Measurements from ENCODE around the gene CEP250.
A peak's percentile ranks its signal among the peaks of the same experiment; 100 is the strongest.
"Not testable (repeated sequence)": the region's sequence is repeated elsewhere in the genome, so short reads cannot be mapped to it uniquely, and the experiment has no call there.

Gene CEP250

DNA sequence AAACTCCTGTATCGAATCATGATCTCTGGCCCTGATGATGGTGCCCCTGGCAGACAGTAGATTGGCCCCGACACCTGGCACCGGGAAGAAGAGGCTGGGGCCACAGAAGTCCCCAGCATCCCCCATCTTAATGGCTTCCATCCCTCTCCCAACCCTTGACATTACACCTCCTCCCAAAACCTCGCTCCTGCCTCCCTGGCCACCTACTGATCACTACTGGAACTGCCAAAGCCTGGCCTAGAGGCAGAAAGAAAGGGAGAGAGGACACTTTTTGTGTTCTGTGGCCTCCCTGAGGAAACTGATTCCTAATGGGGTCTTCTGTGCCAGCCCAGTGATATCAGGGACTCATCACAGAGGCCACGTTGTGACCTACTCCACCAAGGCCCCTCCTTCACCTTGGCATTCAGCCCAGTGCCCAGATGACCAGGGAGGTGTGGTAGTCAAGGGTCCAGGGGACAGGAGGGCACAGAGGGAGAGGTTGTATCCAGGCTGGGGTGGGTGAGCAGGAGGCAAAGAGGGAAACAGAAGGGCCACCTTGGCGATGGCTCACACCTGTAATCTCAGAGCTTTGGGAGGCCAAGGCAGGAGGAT lies 68.0 kb downstream of the CEP250 start:
- DNase-seq, result no peak

DNA sequence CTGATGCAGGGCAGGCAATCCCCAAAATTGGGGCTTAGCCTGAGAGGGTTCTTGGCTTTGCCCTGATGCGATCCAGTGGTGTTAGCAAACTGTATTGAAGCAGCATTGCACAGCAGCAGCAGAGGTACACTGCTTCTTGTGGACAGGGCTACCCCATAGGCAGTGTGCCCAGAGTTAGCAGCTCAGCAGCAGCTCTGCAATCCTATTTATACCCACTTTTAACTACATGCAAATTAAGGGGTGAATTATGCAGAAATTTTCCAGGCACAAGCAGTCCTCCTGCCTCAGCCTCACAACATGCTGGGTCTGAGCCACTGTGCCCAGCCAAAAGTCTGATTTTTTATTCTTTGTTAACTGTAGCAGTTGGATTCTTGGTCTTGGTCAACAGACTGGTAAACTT lies 70.2 kb downstream of the CEP250 start:
- no peak for DNase-seq

DNA sequence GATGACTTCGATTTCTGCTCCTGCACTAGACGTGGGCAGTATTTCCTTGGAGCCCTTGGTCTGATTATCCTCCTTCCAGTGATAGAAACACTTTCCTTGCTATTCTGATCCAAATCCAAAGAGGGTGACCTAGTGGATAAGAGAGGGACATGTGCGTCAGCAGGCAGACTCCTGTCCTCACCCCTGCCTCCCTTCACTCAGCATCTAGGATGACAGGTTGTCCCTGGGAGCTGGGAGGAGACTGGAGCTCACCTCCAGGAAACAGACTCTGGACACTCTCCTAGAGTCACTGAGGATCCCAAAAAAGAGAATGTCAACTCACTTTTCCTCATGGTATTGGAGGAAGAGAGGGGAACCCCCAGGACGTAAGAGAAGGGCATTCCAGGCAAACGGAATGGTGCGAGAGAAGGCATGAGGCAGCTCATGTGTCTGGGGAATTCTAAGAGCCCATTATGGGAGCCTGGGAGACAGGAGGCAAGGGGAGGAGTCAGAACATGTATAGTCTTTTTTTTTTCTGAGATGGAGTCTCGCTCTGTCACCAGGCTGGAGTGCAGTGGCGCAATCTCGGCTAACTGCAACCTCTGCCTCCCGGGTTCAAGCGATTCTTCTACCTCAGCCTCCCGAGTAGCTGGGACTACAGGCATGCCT lies 71.8 kb downstream of the CEP250 start:
- DNase-seq, result no peak

DNA sequence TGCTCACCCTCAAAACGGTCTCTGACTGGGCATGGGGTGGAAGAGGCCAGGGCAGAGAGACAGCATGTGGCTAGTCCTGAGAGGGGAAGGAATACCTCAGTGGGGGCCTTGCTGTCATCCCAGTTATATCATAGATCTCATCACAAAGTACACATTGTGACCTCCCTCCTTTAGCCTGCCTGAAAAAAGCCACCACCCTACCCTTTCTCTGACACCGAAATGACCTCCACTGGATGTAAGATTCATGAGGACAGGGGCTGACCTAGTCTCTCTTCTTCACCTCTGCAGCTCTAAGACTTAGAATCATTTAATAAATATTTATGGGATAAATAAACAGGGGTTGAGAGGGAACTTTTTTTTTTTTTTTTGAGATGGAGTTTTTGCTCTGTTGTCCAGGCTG lies 74.2 kb downstream of the CEP250 start, which contains the start of gene C20orf173:
TSS of gene C20orf173 (minus strand) at position 101 of the 400 bp plus-strand sequence. CDS start 279 bp downstream, outside the sequence.
- DNase-seq, result no peak

DNA sequence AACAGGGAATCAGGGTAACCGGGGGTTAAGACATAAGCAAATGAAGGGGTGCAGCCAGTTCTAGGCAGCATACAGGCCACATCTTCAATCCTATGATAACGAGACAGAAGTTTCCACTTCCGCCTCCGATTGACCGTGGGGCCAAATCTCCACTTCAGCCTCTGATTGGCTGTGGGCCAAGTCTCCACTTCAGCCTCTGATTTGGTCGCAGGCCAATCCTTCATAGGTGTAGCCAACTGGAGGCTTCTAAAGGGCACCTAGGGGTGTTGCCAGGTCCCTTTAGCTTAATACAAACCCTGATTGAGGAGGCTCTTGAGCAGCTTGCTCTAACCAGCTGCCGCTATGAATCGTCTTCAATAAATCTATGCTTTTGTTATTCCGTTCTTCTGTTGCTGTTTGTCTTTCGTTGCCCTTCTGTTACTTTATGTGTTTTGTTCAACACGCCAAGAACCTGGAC lies 84.4 kb downstream of the CEP250 start:
- peak in 1 of 56 donors; percentile 22 for DNase-seq

DNA sequence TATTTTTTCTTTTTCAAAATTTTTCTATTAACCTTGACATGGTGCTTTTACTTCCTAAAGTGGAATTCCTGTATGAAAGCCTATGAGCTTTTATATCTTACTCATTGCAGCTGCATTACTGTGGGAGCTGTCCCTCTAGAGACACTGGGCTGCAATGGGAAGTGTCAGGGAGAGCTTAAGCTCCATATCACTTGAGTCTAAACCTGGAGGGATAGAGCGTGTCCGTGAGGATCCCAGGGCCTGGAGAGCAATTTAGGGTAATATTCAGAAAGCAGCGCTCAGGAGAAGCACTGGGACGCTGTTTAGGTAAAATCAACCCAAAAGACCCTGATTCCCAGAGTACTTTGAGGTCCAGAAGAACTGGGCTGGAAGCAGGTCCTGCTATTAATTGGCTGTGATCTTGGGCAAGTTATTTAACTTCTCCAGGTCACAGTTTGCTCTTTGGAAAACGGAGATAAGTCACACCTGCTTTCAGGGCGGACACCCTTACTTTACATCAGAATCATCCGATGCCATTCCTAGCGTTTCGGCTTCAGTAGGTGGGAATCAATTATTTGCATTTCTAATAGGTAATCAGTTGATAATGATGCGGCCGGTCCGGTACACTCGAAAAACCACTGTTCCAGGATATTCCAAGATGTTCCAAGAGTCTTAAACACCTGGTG lies 85.9 kb downstream of the CEP250 start:
- DNase-seq, result no peak

DNA sequence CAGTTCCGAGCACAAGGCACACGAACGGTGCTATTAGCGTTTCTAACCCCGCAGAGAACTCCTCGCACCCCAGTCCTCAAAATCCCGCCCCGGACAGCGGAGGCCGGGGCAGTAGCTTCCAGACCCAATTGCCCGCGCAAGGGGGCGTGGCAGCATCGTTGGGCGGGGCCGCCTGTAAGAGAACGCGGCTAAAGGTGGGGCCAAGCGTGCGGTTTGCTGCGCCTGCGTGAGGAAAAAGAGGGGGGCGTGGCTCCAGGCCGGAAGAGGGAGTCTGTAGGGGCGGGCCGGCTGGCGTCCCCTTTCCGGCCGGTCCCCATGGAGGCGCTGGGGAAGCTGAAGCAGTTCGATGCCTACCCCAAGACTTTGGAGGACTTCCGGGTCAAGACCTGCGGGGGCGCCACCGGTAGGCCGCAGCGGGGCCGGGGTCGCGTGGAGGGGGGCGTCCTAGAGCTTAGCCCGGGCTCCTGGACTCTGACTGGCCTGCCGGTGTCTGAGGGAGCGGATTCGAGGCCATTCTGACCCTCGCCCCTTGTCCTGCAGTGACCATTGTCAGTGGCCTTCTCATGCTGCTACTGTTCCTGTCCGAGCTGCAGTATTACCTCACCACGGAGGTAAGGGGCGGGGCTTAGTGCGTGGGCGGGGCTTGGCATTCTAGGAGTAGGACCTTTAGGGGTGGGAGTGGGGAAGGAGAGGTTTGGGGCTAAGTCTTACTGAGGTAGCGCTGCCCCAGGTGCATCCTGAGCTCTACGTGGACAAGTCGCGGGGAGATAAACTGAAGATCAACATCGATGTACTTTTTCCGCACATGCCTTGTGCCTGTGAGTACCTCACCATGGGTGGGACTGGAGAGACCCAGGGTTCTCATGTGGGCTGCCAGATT lies 86.6 kb downstream of the CEP250 start, which contains the start of gene ERGIC3:
TSS of gene ERGIC3 (plus strand) at position 296 of the 880 bp plus-strand sequence. CDS start at position 316, 20 bp downstream.
- DNase-seq, result peak; percentile 68 to 97 (median 89)

DNA sequence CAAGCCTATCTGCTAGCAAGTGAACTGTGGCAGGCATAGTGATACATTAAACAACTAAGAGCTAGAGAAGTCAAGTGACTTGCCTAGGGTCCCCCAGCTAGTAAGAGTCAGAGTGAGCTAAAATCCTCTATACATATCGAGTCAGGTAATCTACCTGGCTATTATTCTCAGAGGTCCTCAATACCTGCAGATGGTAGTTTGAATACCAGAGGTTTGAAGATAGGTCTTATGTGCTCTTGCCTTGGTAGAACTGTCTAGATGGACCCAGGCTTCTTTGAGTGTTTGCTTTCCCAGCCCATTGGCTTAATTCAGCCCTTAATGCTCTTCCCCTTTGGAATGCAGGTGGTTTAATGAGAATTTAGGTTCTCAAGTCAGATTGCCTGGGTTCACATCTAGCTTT lies 87.6 kb downstream of the CEP250 start:
- no peak for DNase-seq

DNA sequence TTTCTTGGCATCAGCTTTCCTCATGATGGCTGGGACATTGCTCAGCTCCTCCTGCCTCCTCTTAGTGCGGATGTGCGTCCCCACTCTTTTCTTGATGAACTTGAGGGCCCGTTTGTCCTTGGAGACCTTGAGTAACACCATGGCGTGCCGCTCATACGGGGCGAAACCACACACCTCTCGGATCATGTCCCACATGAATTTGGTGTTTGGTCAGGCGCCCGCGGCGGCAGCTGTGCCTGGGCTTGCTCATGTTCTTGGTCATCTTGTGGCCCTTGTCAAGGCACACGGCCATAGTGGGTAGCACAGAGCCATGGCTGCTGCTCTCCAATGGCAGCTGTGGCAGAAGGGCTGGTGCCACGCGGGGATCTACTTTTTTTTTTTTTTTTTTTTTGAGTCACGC lies 89.0 kb downstream of the CEP250 start:
- DNase-seq, result no peak

DNA sequence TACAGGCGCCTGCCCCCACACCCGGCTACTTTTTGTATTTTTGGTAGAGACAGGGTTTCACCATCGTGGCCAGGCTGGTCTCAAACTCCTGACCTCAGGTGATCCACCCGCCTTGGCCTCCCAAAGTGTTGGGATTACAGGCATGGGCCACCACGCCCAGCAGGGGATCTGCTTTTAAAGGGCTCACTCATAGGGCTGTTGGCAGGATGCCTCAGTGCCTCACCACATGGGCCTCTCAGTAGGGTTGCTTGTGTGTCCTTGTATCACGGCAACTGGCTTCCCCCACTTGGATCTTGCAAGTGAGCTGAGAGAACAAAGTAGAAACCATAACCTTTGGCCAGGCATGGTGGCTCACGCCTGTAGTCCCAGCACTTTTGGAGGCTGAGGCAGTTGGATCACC lies 89.5 kb downstream of the CEP250 start:
- DNase-seq, result not testable (repeated sequence)

DNA sequence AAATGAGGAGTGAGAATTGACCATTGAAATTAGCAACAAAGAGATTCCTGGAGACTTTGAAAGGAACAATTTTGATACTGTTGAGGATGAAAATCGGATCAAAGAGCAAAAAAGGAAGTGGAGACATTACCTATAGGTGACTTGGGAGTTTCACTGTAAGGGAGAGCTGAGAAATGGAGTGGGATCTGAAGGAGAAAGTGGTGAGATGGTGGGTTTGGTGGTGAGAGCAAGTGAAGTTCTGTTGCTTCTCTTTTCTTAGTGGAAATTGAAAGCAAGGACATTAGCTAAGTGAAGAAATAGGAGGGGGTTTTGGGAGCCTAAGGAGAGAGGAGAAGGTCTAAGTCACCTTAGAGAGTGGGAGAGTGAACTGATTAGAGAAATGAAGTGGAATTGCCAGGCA lies 90.7 kb downstream of the CEP250 start:
- DNase-seq, result no peak

DNA sequence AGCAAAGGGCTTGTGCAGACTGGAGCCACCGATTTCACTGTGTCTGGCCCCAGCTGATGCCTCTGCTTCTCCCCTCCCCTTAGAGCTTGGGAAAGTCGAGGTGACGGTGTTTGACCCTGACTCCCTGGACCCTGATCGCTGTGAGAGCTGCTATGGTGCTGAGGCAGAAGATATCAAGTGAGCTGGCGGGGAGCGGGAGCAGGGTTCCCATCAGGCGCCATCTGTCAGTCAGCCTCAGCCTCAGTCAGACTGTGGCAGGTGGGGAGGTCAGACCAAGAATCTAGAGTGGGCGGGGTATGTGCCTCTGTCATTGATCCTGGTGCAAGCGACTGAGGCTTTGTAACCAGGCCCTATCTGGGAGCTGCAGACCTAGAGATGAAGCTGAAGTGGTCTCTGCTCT lies 91.9 kb downstream of the CEP250 start:
- DNase-seq, result no peak

DNA sequence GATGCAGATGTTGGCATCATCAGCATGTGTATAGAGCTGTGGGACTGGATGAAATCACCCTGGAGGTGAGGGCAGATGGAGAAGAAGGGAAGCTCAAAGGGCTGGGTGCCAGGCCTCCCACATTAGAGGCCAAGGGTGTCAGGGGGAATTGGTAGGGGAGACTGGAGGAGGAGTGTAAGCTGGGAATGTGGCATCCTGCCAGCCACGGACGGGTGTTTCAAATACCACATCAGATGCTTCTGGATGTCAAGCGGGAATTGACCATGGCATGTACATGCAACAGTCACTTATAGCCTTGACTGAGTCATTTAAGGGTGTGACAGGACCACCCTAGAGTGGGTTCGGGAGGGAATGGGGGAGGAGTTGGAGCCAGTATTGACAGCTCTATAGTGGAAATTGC lies 96.1 kb downstream of the CEP250 start:
- no peak for DNase-seq

DNA sequence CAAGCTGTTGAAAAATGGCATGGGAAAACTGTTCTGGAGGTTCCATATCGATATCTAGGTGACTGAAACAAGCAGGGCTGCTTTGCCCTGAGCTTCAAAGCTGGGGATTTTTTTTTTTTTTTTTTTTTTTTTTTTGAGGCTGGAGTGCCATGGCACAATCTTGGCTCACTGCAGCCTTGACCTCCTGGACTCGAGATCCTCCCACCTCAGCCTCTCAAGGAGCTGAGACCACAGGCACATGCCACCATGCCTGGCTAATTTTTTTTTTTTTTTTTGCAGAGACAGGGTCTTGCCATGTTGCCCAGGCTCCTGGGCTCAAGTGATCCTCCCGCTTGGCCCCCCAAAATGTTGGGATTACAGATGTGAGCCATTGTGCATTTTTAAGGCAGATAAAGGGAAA lies 97.5 kb downstream of the CEP250 start:
- no peak for DNase-seq

DNA sequence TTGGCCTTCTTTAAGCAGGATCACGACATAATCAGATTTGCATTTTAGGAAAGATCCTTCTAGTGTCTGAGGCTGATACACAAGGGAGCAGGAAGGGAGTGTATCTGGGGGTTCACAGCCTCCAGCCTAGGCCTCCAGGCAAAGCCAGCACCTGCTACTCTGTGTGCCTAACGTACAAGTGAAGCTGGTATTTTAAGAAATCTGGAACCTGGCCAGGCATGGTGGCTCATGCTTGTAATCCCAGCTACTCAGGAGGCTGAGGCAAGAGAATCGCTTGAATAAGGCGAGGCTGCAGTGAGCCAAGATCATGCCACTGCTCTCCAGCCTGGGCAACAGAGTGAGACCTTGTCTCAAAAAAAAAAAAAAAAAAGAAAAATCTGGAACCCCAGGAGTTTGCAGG lies 100.1 kb downstream of the CEP250 start:
- not testable (repeated sequence) for DNase-seq

DNA sequence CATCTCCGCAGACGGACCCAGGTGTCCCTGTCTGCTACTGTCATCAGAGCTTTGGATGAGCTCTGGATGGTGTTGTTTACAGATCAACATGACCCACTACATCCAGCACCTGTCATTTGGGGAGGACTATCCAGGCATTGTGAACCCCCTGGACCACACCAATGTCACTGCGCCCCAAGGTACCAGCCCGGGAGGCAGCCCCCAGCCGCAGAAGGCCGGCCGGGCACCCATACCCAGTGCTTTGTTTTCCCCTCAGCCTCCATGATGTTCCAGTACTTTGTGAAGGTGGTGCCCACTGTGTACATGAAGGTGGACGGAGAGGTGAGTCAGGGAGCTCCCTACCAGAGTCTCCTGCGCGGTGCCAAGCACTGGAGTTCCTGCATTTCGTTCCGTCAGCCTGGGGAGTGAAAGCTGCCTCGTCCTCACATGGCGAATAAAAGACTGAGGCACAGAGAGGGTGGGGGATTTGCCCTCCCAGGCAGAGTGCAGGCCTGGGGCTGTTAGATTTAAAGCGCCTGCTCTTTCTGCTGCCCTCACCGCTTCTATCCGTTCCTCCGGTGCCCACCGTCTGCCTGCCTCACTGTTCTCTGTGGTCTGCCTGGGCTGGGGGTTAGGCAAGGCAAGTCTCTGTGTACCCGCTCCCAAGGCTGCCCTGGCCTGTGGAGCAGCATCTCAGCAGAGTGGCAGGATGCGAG lies 100.7 kb downstream of the CEP250 start:
- DNase-seq, result no peak

DNA sequence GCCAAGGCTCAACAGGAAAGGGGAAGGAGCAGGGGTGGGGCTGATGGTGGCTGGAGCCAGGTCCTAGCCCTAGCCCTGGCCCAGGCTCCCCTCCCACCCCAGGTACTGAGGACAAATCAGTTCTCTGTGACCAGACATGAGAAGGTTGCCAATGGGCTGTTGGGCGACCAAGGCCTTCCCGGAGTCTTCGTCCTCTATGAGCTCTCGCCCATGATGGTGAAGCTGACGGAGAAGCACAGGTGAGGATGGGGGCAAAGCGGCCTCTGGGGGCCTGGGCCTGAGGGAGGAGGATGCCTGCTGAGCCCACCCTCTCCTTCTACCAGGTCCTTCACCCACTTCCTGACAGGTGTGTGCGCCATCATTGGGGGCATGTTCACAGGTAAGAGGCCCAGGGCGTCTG lies 101.5 kb downstream of the CEP250 start:
- no peak for DNase-seq

DNA sequence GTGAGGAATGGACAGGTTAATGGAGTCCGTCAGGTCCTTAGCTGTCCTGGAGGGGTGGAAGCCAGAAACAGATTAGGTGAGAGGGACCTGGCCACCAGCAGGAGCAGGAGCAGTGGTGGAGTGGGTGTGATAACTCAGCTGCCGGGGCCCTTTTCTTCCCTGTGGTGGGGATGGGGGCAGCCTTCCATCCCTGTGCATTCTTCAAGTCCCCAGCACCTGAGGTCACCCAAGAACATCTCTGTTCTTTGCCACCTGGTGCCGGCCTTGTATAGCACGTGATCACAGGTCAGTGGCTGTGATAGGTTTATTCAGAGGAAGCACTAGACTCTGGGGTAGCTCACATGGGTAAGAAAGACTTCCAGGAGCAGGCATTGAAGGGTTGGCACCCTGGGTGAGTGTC lies 103.1 kb downstream of the CEP250 start:
- no peak for DNase-seq

DNA sequence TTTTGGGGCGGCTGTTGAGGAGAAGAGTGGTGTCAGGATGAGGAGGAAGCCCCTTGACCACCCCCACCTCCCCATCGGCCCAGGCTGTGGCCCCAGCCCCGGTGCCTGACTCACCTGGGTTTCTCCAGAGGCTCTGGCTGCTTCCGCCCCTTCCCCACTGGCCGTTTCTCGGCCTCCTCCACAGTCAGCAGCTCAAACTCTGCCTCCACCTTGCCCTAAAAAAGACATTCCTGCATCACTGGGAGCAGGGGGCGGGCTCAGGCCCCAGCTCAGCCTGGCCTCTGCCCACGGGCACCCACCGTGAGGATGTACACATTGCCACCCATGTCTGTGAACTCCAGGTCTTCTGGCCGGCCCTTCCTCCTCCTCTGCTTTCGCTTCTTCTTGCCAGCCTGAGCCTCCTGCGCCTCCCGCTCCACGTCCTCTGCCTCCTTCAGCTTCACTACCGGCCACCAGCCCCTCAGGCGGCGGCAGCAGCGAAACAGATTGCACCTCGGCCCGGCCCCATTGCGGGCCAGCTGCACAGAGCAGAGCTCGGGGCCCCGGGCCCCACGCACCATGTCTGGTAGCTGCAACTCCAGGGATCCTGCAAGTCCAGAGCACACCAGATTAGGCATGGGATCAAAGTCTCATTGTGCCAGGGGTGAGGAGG lies 103.8 kb downstream of the CEP250 start:
- DNase-seq, result no peak

DNA sequence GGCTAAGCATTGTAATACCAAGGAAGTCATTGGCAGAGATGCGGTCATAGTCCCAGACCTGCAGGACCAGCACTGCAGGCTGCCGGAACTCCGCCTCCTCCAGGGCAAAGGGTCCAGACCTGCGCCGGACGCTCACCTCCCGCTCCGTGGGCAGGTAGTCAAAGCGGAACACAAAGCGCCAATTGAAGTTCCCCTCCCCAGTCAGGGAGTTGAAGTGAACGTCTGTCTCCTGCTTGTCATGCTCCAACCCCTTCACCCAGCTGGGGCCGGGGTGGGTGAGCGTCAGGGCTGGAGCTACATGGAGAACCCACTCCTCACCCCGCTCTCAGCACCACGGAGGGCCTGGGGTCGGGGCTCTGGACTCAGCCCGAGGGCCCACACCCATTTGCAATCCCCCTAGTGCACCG lies 104.7 kb downstream of the CEP250 start:
- DNase-seq, result no peak
